ENCODE measurements around the gene PLEKHG4.

GRCh38 chr16:67229906-67230808, 49.2 kb upstream of the PLEKHG4 start:
- TF ChIP-seq, protein P1, sequence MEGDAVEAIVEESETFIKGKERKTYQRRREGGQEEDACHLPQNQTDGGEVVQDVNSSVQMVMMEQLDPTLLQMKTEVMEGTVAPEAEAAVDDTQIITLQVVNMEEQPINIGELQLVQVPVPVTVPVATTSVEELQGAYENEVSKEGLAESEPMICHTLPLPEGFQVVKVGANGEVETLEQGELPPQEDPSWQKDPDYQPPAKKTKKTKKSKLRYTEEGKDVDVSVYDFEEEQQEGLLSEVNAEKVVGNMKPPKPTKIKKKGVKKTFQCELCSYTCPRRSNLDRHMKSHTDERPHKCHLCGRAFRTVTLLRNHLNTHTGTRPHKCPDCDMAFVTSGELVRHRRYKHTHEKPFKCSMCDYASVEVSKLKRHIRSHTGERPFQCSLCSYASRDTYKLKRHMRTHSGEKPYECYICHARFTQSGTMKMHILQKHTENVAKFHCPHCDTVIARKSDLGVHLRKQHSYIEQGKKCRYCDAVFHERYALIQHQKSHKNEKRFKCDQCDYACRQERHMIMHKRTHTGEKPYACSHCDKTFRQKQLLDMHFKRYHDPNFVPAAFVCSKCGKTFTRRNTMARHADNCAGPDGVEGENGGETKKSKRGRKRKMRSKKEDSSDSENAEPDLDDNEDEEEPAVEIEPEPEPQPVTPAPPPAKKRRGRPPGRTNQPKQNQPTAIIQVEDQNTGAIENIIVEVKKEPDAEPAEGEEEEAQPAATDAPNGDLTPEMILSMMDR (IDR thresholded peaks at IDR 0.05 in 8 of 11, conservative IDR thresholded peaks at IDR 0.05 in 3 of 11), result no peak
- TF ChIP-seq POLR2A (IDR thresholded peaks at IDR 0.05), result no peak
